Cardiac septum (tissue), 1 donor: Measurements from ENCODE around the gene VDAC1. TPM values are rescaled to one million over a fixed set of nuclear protein-coding genes. Genes with fewer than 3 reads are reported as not detected.
"Not testable (repeated sequence)": the region's sequence is repeated elsewhere in the genome, so short reads cannot be mapped to it uniquely, and the experiment has no call there.

Experiments
- DNase-seq: peaks from one replicate; pipeline ENCODE4 v3.0.0-alpha.2; 2020; ENCODE audit warnings: low spot score
- intact Hi-C: fragments of 100-400 bp; cut with DNase I; formaldehyde crosslinking; loops from one replicate; pipeline ENCODE4 v1.14.0; 2022
- long read RNA-seq: library from polyadenylated mRNA; unstranded; transcript quantifications from one replicate; pipeline ENCODE4 v2.0.0, GENCODE V29; 2021
- total RNA-seq: library from RNA; stranded (reverse); fragmentation: NEBNext Ultra II Directional; extraction: Animal tissue kit (Norgen Biotek cat#: 25700); gene quantifications from one replicate; pipeline ENCODE4 v1.2.1, GENCODE V29; 2021
- donor health status: DM: no; HTN: no; CAD: no.

The VDAC1 gene, protein sequence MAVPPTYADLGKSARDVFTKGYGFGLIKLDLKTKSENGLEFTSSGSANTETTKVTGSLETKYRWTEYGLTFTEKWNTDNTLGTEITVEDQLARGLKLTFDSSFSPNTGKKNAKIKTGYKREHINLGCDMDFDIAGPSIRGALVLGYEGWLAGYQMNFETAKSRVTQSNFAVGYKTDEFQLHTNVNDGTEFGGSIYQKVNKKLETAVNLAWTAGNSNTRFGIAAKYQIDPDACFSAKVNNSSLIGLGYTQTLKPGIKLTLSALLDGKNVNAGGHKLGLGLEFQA
- total RNA-seq, result 429 TPM
- long read RNA-seq, transcript VDAC1-203 (9 exons, 1,873 nt), result major isoform, 669 of 957 reads
- long read RNA-seq, transcript VDAC1-202 (9 exons, 1,807 nt), result minor isoform, 180 of 957 reads
- long read RNA-seq, transcript VDAC1-207 (4 exons, 635 nt), result minor isoform, 10 of 957 reads
- long read RNA-seq, transcript VDAC1-201 (9 exons, 1,953 nt), result minor isoform, 13 of 957 reads
- long read RNA-seq, partial matches to known transcripts, result 40 of 957 reads
- long read RNA-seq, other reads (novel, unspliced or antisense), result 37 of 957 reads

DNA sequence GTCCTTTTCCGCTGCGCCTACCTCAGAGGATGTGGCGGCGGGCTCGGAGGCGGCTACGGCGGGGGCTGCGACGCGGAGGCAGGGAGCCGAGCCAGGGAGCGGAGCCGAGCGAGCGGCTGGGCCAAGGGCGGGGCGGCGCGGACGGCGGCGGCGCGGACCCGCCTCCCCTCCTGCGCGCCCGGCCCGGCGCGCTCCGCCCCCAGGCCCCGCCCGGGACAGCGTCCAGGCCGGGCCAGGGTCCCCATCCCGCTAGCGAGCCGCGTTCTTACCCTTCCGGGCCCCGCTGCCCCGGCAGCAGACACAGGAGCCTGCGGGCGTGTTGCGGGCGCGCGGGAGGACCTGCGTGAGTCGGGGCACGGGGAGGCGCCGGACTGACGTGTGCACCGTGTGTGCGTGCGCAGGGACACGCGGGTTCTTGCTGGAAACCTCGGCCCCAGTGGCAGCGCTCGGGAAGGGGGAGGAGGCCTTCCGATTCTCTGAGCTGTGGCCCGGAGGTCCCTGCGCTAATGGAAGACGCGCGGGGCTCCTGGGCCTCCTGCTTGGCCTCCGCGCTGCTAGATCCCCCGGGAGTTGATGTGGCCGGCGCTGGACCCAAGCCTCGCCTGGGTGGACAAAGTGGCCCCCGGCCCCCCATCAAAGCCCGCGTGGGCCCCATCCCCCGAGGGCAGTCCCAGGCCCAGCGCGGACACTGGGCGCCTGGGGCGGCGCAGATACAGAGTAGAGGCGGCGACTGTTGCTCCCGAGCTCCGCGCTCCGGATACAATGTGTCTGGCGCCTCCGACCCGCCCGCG lies at the start of gene VDAC1:
VDAC1 (minus strand) TSS at position 350 of the 791 bp plus-strand sequence. CDS start 11,963 bp downstream, outside the sequence.
- intact Hi-C loops, result loop anchor here (1.0 to 5.0 kb wide), 2 partner anchors 37 to 53 kb away; partner anchors contain the start of gene C5orf15
- DNase-seq, result peak; percentile 88

DNA sequence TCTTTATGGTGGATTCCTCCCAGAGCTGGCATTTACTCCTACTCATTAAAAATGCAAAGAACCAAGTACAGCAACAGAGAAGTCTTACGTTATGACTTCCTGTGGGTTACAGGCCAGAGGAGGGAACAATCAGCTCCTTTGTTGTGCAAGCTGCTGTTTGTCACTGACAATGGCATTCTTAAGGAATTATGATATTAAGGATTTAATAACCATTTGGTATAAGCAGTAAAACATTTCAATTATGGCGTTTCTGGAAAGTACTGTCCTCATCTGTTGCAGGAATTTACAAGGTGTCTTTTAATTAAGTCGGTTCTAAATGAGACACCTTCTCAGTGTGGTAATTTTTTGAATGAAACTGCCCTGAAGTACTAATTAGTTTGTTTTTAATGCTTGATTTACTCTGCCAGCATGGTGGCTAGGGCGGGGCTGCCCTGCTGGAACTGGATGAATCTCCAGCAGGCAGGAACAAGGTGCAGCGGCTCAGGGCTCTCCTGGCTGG lies 49.1 kb upstream of the VDAC1 start:
- intact Hi-C loops, result no loop called here
- DNase-seq, result no peak

DNA sequence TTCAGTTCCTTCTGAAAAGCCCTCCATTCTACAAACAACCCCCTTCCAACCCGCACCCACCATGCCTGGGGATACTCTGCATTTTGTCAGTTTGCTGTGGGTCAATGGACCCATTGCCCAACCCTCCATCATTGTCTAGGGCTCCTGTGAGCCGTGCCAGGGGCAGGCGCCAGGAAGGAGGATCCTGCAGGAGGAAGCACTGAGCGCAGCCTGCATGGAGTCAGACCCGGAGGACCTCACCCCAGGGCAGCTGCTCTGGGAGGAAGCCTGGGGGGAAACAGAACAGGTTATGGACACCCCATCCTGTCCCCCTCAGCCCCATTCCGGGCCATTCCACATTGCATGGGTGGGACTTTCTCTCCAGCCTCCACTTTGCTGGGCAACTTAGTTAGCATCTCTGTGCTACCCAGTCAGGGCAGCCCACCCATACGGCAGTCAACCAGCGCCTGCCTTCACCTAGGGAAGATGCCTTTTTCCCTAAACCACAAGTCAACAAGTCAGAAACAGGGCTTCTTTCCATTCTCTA lies 48.6 kb upstream of the VDAC1 start:
- intact Hi-C loops, result no loop called here
- no peak for DNase-seq

GRCh38 chr5:134051305-134051704 lies 46.5 kb upstream of the VDAC1 start:
- intact Hi-C loops, result no loop called here
- DNase-seq, result no peak

DNA sequence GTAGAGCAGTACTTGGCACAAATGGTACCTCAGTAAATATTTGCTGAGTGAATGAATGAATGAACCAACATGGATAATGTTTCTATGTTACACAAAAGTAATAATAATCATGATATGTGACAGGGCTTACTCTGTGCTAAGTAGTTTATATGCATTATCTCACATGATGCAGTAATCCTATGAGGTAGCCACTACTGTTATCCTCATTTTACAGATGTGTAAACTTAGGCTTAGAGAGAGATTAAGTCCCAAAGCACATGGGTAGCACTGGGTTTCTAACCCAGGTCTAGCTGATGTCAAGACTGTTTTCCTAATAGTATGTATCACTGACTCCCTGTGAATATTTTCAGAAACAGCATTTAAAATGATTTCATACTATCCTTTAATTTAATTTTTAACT lies 44.1 kb upstream of the VDAC1 start:
- intact Hi-C loops, result no loop called here
- DNase-seq, result no peak

- intact Hi-C loops, result no loop called here
- no peak for DNase-seq
These were observed 42.9 kb upstream of the VDAC1 start for GRCh38 chr5:134047687-134048056.

- DNase-seq, result peak; percentile 39
- intact Hi-C loops, result no loop called here
These were observed 42.3 kb upstream of the VDAC1 start for GRCh38 chr5:134046801-134047686.

DNA sequence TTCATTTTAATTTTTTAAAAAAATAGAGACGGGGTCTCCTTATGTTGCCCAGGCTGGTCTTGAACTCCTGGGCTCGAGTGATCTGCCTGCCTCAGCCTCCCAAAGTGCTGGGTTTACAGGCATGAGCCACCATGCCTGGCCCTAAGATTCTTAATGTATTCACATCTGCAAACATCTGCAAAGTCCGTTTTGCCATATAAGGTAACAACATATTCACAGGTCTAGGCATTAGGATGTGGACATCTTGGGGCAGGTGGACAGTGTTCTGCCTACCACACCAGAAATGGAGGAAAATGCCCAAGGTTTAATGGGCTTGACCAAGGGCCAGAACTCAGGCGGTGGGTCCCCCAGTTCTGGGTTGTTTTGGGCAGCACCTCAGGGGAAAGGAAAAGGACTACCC lies 41.6 kb upstream of the VDAC1 start:
- intact Hi-C loops, result no loop called here
- DNase-seq, result no peak

- no peak for DNase-seq
- intact Hi-C loops, result no loop called here
These were observed 39.3 kb upstream of the VDAC1 start for GRCh38 chr5:134043793-134044792.

GRCh38 chr5:134041570-134042411 lies 37.0 kb upstream of the VDAC1 start:
- intact Hi-C loops, result no loop called here
- DNase-seq, result no peak

DNA sequence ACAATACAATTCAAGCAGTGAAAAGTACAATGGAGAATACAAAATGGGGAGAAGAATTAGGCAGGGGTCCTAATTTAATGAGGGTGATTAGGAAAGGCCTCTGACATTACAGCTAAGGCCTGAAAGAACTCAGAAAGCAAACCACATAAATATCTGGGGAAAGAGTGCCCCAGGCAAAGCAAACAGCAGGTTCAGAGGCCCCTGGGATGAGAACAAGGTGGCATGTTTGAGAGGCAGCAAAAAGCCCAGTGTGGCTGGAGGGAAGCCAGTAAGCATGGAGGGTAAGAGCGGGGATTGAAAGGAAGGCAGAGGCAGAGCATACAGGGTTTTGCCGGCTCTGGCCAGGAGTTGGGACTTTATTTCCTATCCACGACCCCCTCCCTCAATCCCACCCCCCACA lies 33.4 kb upstream of the VDAC1 start:
- intact Hi-C loops, result loop anchor here (2.0 kb wide), 1 partner anchor 107 kb away; no protein-coding TSS in a partner anchor
- no peak for DNase-seq

- DNase-seq, result no peak
- intact Hi-C loops, result no loop called here
These were observed 32.4 kb upstream of the VDAC1 start for GRCh38 chr5:134037160-134037559.

GRCh38 chr5:134034326-134034725 lies 29.6 kb upstream of the VDAC1 start:
- no peak for DNase-seq
- intact Hi-C loops, result no loop called here

DNA sequence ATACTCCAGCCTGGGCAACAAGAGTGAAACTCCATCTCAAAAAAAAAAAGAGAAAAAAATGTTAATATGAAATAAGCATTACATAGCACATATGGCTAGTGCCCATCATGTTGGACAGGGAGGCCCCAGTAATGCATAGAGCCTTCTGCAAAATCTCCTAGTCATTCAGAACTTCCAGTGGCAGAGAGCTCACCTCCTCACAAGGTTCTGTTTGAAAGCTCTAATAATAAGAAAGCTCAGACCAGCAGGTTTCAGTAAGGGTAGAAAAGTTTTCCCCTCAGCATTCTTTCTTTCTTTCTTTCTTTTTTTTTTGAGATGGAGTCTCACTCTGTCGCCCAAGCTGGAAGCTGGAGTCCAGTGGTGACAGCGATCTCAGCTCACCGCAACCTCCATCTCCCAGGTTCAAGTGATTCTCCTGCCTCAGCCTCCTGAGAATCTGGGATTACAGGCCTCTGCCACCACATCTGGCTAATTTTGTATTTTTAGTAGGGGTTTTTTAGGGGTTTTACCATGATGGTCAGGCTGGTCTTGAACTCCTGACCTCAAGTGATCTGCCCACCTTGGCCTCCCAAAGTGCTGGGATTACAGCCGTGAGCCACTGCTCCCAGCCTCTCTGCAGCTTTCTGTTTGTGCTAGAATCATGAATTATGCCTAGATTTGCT lies 25.7 kb upstream of the VDAC1 start:
- DNase-seq, intact Hi-C loops: not testable (repeated sequence)

- intact Hi-C loops, result no loop called here
- no peak for DNase-seq
These were observed 24.4 kb upstream of the VDAC1 start for GRCh38 chr5:134029156-134029555.

DNA sequence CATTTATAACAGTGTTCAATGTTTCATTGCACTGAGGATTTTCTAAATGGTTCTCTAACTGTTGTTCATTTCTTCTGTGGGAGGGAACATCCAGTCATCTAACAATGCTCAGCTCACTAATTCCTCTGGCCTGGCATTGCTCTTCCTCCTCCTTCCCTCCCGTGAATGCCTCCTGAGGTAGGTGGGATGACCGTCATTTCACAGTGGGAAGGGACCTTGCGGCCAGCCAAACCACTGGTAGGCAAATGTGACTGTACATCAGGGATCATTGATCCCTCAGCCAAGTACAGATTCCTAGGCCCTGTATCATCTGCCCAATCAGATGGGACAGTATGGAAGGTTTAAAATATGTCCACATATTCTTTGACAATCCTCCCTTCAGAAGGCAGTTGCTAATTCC lies 23.7 kb upstream of the VDAC1 start:
- intact Hi-C loops, result no loop called here
- DNase-seq, result no peak

- intact Hi-C loops, result no loop called here
- no peak for DNase-seq
These were observed 22.5 kb upstream of the VDAC1 start for GRCh38 chr5:134027288-134027615.
